OCI-LY3 (cell line): ENCODE data around the gene HECTD4.

Experiments
- EZH2phosphoT487 ChIP-seq: fragments of 200-600 bp; shearing (Covaris generic); IDR thresholded peaks from 2 replicates; pipeline ENCODE4 v1.6.1; 2018; ENCODE audit warnings: antibody characterized with exemption, mixed run types, low read depth
- TF ChIP-seq, protein P1 (sequence below): fragments of 200-600, 300-600 bp; sonication (generic); IDR thresholded peaks from 2 replicates; pipeline ENCODE4 v1.5.1; 2014; ENCODE audit warnings: antibody characterized with exemption, low read length, low read depth

DNA sequence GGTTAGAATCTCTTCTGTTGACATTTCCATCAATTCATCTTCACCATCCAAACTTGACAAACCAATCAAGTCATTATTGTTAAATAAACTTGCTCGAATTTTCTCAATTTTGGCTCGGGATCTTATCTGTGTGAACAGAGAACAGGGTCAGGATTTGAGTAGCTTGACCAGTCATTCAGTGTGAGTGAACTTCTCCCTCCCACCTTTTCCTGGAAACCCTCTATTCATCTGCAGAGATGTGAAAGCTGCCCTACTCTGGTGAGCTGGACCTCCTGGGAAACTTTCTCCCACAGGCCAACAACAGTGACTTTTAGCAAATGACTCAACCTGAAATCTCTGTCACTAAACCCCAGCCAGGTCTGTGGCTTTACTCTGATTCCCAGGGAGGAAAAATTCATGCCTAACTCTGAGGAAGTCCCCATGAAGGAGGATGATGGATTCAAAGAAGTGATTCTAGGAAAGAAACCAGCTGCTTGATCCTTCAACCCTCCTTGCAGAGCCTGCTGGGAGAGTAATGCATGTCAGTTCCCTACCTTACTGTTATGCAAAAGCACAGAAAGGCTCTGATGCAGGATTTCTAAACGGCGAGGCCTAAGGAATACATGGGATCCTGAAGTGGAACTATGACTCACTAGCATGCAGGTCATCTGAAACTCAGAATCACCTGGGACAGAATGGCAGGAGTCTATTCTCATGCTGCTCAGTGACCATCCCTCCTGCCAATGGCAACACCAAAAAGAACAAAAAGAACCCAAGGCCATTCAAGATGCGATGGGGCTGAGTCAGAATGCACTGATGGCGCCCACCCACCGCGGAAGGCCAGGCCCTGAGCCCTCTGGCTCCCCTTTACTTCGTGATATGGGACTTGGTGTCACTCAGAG lies 198.8 kb downstream of the HECTD4 start:
- TF ChIP-seq, protein P1, sequence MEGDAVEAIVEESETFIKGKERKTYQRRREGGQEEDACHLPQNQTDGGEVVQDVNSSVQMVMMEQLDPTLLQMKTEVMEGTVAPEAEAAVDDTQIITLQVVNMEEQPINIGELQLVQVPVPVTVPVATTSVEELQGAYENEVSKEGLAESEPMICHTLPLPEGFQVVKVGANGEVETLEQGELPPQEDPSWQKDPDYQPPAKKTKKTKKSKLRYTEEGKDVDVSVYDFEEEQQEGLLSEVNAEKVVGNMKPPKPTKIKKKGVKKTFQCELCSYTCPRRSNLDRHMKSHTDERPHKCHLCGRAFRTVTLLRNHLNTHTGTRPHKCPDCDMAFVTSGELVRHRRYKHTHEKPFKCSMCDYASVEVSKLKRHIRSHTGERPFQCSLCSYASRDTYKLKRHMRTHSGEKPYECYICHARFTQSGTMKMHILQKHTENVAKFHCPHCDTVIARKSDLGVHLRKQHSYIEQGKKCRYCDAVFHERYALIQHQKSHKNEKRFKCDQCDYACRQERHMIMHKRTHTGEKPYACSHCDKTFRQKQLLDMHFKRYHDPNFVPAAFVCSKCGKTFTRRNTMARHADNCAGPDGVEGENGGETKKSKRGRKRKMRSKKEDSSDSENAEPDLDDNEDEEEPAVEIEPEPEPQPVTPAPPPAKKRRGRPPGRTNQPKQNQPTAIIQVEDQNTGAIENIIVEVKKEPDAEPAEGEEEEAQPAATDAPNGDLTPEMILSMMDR = no peak
- no peak for TF ChIP-seq EZH2phosphoT487
